ENCODE data around the gene GRIN2C.

- no peak for TF ChIP-seq CTCF (conservative IDR thresholded peaks at IDR 0.05 in 1 of 2, IDR thresholded peaks at IDR 0.05 in 1 of 2; ENCODE audit: low read depth in 1 of 2, low read length in 2 of 2)
- no peak for TF ChIP-seq EZH2 (IDR thresholded peaks at IDR 0.05; ENCODE audit: low read length, missing control alignments)
Observed at GRCh38 chr17:74838274-74838673, 21.4 kb downstream of the GRIN2C start.
